Peyer's patch (tissue), 4 donors: ENCODE measurements around the gene MAGI3. TPM values are rescaled to one million over a fixed set of nuclear protein-coding genes. Genes with fewer than 3 reads are reported as not detected.
A peak's percentile ranks its signal among the peaks of the same experiment; 100 is the strongest.

ENCODE experiments used
- DNase-seq, 3 donors: peaks; one replicate each; pipeline ENCODE4 v3.0.0-alpha.2; 2017 to 2019
- H3K27ac ChIP-seq, 4 donors: fragments of 200-600 bp; sonication (generic); one replicate each; pipeline ENCODE4 v1.5.1; 2016 to 2019
- H3K27me3 ChIP-seq, 2 donors: fragments of 200-600 bp; sonication (generic); one replicate each; pipeline ENCODE4 v1.5.1; 2019
- H3K36me3 ChIP-seq, 3 donors: fragments of 200-600 bp; sonication (generic); one replicate each; pipeline ENCODE4 v1.5.1; 2016 to 2019
- H3K4me1 ChIP-seq, 4 donors: fragments of 200-600 bp; sonication (generic); one replicate each; pipeline ENCODE4 v1.5.1; 2016 to 2019
- H3K4me3 ChIP-seq, 4 donors: fragments of 200-600 bp; sonication (generic); 1 replicate in 3 of 4; 2 replicates in 1 of 4; pipeline ENCODE4 v1.5.1; 2016 to 2019; ENCODE audit warnings: mild to moderate bottlenecking in 1 of 4
- H3K9me3 ChIP-seq, 4 donors: fragments of 200-600 bp; sonication (generic); one replicate each; pipeline ENCODE4 v1.5.1; 2016 to 2019; ENCODE audit warnings: mild to moderate bottlenecking in 1 of 4
- CTCF ChIP-seq, 6 experiments: fragments of 450-650 bp in 4 of 6; fragments of 200-600 bp in 2 of 6; sonication (generic) in 1 of 6; IDR thresholded peaks; one replicate each; pipeline ENCODE4 v1.5.1; 2017 to 2019; ENCODE audit warnings: antibody characterized with exemption in 6 of 6, mild to moderate bottlenecking in 3 of 6, moderate library complexity in 1 of 6
- POLR2A ChIP-seq, 2 donors: fragments of 450-650 bp; IDR thresholded peaks; one replicate each; pipeline ENCODE4 v1.5.1; 2017; ENCODE audit warnings: antibody characterized with exemption in 2 of 2, mild to moderate bottlenecking in 2 of 2, moderate library complexity in 2 of 2
- total RNA-seq, 4 donors: library from RNA; depleted of rRNA; stranded (reverse); fragments of >200 nt; gene quantifications; one replicate each; pipeline ENCODE4 v1.1.0, GENCODE V29; 2016

The MAGI3 gene
- total RNA-seq, 4 donors from 2014 or later = 60.2 to 120 (median 103) TPM

GRCh38 chr1:113657126-113657525, 266.8 kb downstream of the MAGI3 start:
- no peak for TF ChIP-seq POLR2A (IDR thresholded peaks at IDR 0.05)
- TF ChIP-seq CTCF (IDR thresholded peaks at IDR 0.05) = no peak
- Histone ChIP-seq H3K4me3 (no peak overlapping the region), H3K4me1 (no peaks in the 10 kb centered on the region), H3K27me3 (no peaks in the 10 kb centered on the region), H3K27ac (no peak overlapping the region), H3K36me3 (peaks cover 0 to 53% (median 0%) of the 10 kb centered on the region in 3 donors), H3K9me3 (no peaks in the 10 kb centered on the region)
- no peak for DNase-seq

- H3K27me3 ChIP-seq = no peaks in the 10 kb centered on the region
- no peaks in the 10 kb centered on the region for H3K4me1 ChIP-seq
- H3K4me3 ChIP-seq = no peak overlapping the region
- H3K9me3 ChIP-seq = no peaks in the 10 kb centered on the region
- no peak for TF ChIP-seq POLR2A (IDR thresholded peaks at IDR 0.05)
- TF ChIP-seq CTCF (IDR thresholded peaks at IDR 0.05) = no peak
- DNase-seq = no peak
- H3K36me3 ChIP-seq = peaks cover 0 to 51% (median 0%) of the 10 kb centered on the region in 3 donors
- H3K27ac ChIP-seq = no peak overlapping the region
These were observed 267.3 kb downstream of the MAGI3 start for GRCh38 chr1:113657556-113658063.

- TF ChIP-seq POLR2A (IDR thresholded peaks at IDR 0.05) = no peak
- no peak for TF ChIP-seq CTCF (IDR thresholded peaks at IDR 0.05)
- no peak for DNase-seq
- no peaks in the 10 kb centered on the region for H3K9me3 ChIP-seq
- H3K36me3 ChIP-seq = peaks cover 0 to 37% (median 0%) of the 10 kb centered on the region in 3 donors
- H3K4me1 ChIP-seq = no peaks in the 10 kb centered on the region
- H3K27me3 ChIP-seq = no peaks in the 10 kb centered on the region
- H3K27ac ChIP-seq = peak overlapping the region in 1 of 4 donors; percentile 29
- H3K4me3 ChIP-seq = no peak overlapping the region
These were observed 268.7 kb downstream of the MAGI3 start for GRCh38 chr1:113659035-113659434.

GRCh38 chr1:113659556-113659955, 269.2 kb downstream of the MAGI3 start:
- no peak for DNase-seq
- peaks cover 0 to 35% (median 0%) of the 10 kb centered on the region in 3 donors for H3K36me3 ChIP-seq
- H3K9me3 ChIP-seq = no peaks in the 10 kb centered on the region
- TF ChIP-seq CTCF (IDR thresholded peaks at IDR 0.05) (no peak), POLR2A (IDR thresholded peaks at IDR 0.05) (no peak)
- H3K27me3 ChIP-seq = no peaks in the 10 kb centered on the region
- H3K4me3 ChIP-seq = no peak overlapping the region
- H3K27ac ChIP-seq = peak overlapping the region in 1 of 4 donors; percentile 29
- H3K4me1 ChIP-seq = no peaks in the 10 kb centered on the region

- Histone ChIP-seq H3K27ac (peak overlapping the region in 1 of 4 donors; percentile 29), H3K9me3 (no peaks in the 10 kb centered on the region), H3K4me1 (no peaks in the 10 kb centered on the region), H3K27me3 (no peaks in the 10 kb centered on the region), H3K4me3 (no peak overlapping the region), H3K36me3 (peaks cover 0 to 30% (median 0%) of the 10 kb centered on the region in 3 donors)
- DNase-seq = no peak
- TF ChIP-seq POLR2A (IDR thresholded peaks at IDR 0.05) = no peak
- no peak for TF ChIP-seq CTCF (IDR thresholded peaks at IDR 0.05)
These were observed 269.8 kb downstream of the MAGI3 start for GRCh38 chr1:113660088-113660487.

GRCh38 chr1:113662101-113662500, 271.8 kb downstream of the MAGI3 start:
- no peak overlapping the region for H3K27ac ChIP-seq
- DNase-seq = no peak
- TF ChIP-seq POLR2A (IDR thresholded peaks at IDR 0.05) (no peak), CTCF (IDR thresholded peaks at IDR 0.05) (no peak)
- no peaks in the 10 kb centered on the region for H3K27me3 ChIP-seq
- H3K36me3 ChIP-seq = peaks cover 0 to 24% (median 0%) of the 10 kb centered on the region in 3 donors
- H3K4me1 ChIP-seq = no peaks in the 10 kb centered on the region
- H3K9me3 ChIP-seq = no peaks in the 10 kb centered on the region
- no peak overlapping the region for H3K4me3 ChIP-seq
